Stimulated activated CD4-positive, alpha-beta T cell treated with anti-CD3 and anti-CD28 coated beads, TNF-alpha, amount 100 ng/mL, for 48 hours (primary cell): ENCODE results near the gene THSD4.
A peak's percentile ranks its signal among the peaks of the same experiment; 100 is the strongest.
"Not testable (repeated sequence)": the region's sequence is repeated elsewhere in the genome, so short reads cannot be mapped to it uniquely, and the experiment has no call there.

ENCODE experiments used
- DNase-seq, 3 donors: peaks; one replicate each; pipeline ENCODE4 v3.0.0-alpha.2; 2020; ENCODE audit warnings: low read depth in 3 of 3

Gene THSD4

DNA sequence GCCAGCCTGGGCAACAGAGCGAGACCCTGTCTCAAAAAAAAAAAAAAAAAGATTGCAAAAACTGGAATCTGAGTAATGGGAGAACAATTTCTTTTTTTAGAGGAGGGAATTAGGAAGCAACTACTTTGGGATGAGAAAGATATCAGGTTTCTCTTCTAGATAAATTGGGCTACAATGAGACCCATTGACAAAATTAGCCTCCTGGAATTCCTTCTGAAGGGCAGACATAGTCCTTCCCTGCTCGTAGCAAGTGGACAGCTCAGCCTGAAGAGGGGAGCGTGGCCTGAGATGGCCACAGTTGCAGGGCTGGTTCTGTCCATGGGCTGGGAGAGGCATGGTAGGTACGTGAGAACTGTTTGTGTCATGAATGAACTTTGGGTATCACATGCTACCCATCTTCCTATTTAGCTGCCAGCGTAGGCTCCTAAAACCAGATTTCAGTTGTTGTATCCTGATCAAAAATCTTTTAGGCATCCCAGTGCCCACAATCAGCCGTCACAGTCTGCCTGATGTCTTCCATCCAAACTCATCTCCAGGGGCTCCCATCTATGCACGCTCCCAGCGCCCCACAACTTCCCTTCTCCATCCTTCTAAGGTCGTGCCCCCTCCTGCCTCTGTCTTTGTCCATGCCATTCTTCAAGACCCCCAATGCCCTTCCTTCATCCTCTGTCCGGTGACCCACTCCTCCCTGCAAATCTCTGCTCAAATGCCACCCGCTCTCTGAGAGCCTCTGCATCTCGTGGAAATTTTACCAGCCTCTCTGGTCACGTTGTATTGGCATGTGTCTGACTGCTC is 603.0 kb downstream of the THSD4 start:
- DNase-seq = no peak

DNA sequence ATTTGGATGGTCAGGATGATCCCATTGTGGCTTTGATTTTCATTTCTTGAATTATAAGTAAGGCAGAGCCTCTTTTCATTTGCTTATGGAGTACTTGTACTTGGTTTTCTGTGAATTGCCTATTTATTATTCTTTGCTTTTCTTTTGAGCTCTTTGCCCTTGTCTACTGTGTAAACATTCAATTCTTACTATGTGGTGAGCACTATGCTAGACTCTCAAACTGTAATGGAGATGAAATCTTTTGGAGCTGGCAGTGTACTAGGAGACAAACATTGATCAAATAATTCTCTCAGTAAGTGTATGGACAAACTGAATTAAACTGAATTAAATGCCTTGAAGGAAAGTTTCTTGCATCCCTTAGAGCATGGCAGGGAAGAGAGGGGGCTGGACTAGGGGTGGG is 608.1 kb downstream of the THSD4 start:
- DNase-seq = no peak

DNA sequence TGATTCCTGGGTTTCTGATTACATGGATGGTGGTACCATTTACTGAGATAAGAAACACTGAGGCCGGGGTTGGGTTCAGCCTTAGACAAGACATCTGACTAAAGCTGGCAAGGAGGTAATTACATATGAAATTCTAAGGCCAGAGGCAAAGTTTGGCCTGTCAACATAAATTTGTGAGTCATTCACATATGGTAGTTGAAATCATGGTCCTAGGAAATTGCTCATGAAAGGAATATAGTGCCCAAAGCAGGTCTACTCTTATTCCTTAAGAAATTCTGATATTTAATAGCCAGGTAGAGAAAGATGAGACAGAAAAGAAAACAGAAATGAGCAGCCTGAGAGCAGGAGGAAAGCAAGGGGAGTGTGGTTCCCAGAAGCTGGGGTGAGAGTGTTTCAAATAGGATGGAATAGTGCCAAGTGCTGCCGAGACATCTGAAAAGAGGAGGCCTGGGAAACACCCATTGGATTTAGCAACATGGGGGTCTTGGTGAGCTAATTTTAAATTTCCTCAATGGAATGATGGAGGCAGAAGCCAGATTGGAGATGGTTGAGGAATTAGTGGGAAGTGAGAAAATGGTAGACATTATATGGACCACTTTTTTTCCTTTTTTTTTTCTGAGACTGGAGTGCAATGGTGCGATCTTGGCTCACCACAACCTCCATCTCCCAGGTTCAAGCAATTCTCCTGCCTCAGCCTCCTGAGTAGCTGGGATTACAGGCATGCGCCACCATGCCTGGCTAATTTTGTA is 610.1 kb downstream of the THSD4 start:
- DNase-seq = not testable (repeated sequence)

DNA sequence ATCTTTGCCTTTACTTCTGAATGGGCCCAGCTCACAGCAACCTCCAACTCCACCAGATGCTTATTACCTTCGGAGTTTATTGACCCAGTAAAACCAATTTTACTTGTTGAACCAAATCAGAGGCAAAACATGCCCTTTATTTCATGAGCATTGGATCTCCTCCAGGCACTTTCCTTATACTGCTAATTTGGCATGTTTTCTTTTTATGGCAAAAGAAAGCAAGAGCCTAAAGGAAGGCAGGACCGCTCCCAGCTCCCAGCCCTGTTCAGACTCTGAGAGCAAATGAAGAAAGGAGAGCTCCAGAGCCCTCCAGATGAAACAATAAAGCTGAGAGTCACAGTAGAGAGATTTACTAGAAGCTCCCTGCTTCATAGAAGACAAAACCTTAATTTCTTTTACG is 613.6 kb downstream of the THSD4 start:
- DNase-seq = no peak

DNA sequence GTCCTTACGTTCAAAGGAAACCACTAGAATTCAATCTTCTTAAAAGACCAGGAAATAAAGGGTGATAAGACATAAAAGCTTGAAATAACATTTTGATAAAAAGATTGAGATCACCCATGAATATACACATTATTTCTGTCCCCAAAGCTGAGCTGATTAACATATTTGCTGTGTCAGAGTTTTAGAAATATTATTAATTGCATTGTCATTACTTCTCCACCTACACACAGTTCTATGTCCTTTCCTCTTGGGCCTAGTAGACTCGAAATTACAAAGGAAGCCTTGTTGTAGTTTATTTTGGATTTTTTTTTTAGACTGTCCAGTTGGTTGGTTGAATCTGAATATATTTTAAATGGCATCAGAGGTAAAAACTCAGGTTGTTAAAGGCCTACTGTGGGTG is 614.0 kb downstream of the THSD4 start:
- no peak for DNase-seq

DNA sequence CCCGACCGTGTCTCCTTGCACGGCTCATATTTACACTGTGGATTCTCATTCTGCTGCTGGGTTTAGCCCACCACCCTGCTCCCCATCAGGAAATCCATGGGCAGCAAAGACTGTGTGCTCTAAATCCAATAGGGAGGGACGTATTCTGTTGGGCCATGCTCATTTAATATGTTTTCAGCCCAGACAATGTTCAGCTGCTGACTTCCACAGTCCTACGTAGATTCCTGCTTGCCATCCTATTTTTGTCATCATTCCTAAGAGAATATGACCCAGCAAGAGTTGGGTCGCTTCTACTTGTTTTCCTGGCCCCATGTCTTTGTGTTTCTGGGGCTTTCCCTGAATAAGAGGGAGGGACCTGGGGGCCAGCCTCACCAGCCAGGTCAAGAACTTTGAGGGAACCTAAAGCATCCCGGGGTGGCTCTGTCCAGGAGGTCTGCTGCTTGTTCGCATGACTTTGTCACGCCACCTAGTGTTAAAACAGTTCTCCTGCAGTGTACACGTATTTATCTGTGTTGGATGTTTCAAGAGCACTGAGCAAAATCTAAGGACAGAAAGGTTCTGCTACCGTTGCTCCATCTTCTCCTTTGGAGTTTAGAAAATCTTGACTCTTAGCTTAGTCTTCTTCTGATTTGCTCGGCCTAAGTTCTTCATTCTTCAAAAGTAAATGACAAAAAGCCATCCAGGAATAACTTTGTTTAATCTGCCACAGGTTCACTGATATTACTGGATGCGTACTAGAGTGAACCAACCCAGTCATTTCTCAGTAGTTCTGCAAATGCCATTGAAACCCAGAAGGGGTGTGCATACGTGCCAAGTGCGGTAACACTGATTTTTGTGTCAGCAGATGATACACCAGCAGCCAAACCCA is 615.2 kb downstream of the THSD4 start:
- DNase-seq = peak in 1 of 3 donors; percentile 19

DNA sequence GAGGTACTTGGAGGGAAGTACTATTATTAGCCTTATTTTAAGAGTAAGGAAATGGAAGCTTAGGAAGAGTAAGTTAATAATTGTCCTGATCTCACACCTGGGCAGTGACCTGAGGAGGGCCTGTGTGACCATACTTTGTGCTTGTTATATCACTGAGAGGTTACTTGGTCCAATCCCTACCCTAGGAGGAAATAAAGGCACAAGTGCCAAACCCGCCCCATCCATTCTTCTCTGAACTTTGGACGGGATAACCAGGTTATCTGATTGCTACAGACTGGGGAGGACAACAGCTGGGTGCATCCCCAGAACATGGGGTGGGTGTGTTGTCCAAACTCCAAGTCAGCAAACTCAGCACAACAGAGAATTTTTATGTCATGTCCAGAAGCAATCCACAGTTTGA is 617.4 kb downstream of the THSD4 start:
- DNase-seq = no peak

DNA sequence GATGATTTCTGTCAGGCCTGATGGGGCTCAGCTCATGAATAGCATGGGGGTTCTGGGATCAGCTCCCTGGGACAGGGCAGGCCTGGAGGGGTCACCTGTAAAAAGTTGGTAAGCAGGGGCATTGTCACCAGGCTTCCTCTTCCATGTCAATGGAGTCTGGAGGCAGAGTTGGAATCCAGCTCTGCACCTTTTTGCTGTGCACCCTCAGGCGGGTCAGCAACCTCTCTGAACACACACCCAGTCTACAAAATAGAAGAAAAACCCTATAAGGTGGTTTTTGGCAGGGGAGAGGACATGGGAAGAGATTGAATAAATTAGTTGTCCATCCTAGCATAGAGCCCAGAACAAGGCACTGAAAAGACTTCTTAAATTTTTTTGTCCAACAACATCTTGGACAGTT is 617.9 kb downstream of the THSD4 start:
- DNase-seq = no peak

DNA sequence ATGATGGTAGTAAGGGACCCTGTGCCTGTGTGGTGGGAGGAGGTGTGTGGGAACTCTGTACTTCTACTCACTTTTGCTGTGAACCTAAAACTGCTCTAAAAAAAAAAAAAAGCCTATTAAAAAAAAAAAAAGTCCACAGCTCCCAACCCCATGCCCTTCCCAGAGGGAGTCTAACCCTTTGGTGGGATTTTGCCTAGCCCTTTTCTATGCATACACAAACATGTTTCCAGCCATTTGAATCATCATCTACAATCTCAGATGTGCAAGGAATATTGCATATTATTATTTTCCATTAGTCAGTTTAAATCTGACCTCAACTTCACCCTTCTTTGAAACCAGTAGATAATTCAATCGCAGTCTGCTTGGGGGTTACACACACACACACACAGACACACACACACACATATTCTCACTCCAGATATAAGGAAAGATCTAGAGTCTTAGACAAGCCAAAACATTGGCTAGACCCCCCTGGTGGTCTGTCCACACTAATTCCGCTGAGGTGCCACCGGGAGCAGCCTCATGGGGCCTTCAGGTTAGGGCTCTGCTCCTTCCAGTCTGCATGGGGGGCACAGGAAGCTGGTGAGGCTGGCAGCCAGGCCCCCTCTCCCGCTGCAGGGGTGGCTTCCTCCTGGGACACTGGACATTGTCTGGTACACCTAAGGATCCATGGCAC is 619.6 kb downstream of the THSD4 start:
- DNase-seq = no peak

DNA sequence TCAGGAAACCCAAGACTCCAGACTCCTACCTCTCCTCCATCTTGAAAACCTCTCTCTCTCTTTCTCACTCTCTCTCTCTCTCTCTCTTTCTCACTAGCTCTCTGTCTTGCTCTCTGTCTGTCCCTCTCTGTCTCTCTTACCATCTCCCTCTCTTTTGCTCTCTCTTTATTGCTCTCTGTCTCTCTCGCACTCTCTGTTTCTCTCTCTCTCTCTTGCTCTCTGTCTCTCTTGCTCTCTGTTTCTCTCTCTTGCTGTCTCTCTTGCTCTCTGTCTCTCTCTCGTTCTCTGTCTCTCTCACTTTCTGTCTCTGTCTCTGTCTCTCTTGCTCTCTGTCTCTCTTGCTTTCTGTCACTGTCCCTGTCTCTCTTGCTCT is 620.1 kb downstream of the THSD4 start:
- DNase-seq = no peak

DNA sequence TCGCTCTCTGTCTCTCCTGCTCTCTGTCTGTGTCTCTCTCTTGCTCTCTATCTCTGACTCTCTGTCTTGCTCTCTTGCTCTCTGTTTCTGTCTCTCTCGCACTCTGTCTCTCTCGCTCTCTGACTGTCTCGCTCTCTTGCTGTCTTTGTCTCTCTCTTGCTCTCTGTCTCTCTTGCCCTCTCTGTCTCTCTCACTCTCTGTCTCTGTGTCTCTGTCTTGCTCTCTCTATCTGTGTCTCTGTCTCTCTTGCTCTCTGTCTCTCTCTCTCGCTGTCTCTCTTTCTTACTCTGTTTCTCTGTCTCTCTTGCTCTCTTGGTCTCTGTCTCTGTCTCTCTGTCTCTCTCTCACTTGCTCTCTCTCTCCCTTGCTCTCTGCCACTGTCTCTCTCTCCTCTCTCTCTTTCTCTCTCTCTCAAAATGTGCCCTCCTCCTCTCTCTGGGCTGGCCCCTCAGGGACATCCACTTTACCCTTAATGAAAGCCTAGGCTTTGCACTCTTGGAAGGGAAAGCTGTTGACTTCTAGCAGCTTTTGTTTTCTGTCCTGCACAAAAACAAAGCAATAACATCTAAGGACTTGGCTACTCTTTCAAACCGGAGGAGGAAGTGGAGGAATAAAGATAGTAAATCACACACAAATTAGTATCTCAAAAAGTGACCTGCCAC is 621.1 kb downstream of the THSD4 start:
- DNase-seq = no peak

DNA sequence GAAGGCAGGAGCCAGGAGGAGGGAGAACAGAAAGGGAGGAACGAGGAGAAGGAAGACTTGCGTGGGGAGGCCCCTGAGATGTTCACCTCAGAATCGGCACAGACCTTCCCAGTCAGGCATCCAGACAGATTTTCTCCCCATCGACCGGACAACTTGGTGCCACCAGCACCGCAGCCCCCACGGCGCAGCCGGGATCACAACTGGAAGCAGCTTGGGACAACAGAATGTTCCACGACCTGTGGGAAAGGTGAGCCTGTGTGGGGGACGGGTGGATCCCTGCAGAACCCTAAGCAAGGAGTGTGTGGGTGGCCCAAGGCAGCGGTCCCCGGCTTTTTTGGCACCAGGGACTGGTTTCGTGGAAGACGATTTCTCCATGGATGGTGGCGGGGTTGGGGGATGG is 622.5 kb downstream of the THSD4 start:
- DNase-seq = no peak

DNA sequence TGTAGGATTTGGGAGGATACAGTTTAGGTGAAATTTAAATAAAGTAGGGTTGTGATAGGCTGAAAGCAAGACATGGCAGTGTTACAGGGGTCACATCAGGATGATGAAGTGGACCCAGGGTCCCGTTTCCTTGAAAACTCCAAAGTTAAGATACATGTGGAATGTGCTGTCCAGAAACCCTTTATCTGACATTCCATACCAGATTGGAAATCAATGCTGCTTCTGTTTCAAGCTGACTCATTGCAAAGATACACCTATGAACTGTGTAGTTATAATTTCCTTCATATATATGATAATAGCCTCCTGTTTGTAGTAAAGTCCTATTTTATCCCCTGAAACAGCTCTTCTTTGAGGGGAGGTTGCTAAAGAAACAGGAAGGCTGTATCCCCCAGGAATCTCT is 624.1 kb downstream of the THSD4 start:
- DNase-seq = no peak

DNA sequence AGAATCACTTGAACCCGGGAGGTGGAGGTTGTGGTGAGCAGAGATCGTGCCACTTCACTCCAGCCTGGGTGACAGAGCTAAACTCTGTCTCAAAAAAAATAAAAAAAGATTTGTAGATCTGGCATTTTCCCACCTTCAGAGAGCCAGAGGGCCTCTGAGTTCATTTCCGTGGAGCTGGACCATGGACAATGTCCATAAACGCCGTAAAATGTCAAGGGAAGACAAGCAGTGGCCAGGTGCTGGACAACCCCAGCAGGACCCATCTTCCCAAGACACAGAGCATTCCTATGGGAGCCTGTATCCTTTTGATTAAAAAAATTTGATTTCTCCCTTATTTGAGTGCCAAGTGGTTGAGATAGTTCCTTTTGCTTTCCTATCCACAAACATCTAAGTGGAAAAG is 627.7 kb downstream of the THSD4 start:
- DNase-seq = no peak

DNA sequence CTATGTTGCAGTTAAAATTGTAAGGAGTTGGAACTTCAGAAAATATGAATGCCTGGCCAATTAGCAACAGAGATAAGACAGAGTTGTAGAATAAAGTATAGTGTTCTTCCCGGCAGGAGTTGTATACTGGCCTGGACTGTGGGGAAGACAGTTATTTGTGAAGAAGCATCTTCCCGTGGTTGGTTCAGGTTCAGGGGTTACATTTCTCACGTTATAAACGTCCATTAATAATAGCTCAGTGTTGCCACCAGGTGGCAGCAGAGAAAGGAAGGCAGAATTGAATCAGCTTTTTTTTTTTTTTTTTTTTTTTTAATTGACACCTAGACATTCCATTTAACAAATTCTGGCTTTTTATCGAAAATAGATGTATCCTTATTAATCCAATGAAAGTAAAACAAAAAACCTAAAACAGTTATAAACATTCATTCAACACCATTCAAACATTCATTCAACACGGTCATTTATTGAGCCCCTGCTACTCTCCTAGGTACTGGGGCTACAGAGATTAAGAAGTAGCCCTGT is 628.7 kb downstream of the THSD4 start:
- DNase-seq = peak; percentile 9 to 49 (median 25)

DNA sequence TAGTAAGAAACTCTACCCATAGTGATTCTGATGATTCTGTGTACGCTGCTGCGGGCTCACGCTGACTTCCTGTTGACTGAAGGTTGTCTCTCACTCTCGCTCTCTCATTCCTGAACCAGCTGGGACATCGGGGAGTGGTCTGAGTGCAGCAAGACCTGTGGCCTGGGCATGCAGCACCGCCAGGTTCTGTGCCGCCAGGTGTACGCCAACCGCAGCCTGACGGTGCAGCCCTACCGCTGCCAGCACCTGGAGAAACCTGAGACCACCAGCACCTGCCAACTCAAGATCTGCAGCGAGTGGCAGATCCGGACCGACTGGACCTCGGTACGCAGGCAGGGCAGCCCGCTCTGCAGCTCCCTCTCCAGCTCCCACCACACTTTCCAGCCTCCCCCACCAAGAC is 631.4 kb downstream of the THSD4 start:
- DNase-seq = no peak

DNA sequence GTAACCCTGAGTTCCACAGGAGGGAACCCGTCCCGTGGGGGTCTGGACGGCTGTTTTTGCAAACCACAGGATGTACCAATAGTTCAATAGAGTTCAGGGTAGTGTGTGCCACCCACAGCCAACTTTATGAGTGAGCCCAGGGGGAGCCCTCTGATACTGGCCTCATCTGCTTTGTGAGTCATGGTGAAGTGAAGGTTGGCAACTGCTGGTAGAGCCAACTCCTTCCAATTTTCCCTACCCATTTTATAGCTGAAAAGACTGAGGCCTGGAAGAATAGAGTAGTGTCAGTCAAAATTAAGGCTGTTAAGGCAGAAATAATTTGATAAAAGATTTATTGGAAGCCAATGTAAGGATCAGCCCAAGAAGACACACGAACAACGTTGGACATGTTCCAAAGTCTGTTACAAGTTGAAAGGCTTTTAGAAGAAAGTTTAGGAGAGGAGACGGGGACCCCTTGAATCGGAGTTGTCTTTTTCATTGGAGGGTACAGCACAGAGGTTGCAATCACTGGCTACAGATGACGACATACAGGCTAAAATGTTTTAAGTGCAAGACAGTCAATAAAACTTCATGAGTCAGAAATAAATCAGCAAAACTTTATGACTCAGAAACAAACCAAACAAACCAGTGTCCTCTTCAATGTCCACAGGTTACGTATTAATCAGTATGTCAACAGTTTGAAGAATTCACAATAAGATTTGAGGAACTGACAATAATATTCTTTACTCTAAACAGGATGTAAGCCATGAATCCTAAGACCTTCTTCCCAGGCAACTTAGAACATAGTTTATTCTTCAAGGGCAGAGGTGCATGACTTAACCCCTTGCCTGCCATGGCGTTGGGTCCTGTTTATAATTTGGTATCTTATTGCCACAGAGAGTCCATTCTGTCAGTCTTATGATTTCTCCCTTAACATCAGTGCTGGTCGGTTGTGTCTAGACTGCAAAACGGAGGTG is 632.1 kb downstream of the THSD4 start:
- DNase-seq = no peak

DNA sequence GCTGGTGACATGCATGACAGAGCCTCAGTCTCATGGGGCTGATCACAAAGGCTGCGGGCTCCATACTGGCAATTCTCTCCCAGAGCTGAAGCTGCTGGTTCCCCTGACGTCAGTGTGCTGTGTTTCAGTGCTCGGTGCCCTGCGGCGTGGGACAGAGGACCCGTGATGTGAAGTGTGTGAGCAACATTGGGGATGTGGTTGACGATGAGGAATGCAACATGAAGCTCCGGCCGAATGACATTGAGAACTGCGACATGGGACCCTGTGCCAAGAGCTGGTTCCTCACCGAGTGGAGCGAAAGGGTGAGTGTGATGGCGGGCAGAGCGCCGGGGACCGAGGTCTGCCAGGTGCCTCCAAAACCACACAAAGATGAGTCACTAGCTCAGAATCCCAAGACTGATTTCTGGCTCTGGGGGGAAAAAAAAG is 633.0 kb downstream of the THSD4 start:
- DNase-seq = no peak

DNA sequence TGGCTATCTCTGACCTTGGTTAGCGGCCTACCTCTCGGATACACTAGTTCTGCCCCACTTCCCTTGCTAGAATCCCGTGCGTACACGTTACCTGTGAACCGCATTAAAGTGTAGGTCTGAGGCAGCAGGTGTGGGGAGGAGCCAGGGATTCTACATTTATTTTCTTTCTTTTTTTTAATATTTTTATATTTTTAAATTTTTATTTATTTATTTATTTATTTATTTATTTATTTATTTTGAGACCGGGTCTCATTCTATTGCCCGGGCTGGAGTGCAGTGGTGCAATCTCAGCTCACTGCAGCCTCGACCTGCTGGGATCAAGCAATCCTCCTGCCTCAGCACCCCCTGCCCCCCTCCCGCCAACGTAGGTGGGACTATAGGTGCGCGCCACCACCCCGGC is 634.2 kb downstream of the THSD4 start:
- DNase-seq = no peak

DNA sequence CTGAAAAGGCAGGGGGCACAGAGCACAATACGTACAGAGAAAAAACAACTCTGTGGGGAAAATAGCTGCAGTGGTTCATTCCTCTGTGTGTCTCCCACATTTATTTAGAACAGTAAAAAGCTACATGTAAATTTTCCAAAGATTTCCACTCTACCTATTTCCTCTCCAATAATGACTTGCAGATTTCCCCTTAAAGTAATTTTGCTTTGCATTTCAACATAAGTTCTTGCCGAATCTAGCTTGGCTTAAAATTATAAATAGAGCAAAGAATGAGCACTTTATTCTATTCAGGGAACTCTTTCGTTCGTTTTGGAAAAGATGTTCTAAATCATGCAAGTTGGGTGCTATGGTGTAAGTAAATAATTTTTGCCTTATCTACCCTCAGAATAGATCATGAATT is 636.9 kb downstream of the THSD4 start:
- DNase-seq = no peak
